Measurements from ENCODE around the gene SPAG9. TPM values are rescaled to one million over a fixed set of nuclear protein-coding genes. Genes with fewer than 3 reads are reported as not detected.

Gene SPAG9
- total and polyA plus RNA-seq, 2 of the 8 experiments (the other 6 are each of a cell fraction or from before 2014, with no cell fraction given): 9.8 to 63.8 TPM

DNA sequence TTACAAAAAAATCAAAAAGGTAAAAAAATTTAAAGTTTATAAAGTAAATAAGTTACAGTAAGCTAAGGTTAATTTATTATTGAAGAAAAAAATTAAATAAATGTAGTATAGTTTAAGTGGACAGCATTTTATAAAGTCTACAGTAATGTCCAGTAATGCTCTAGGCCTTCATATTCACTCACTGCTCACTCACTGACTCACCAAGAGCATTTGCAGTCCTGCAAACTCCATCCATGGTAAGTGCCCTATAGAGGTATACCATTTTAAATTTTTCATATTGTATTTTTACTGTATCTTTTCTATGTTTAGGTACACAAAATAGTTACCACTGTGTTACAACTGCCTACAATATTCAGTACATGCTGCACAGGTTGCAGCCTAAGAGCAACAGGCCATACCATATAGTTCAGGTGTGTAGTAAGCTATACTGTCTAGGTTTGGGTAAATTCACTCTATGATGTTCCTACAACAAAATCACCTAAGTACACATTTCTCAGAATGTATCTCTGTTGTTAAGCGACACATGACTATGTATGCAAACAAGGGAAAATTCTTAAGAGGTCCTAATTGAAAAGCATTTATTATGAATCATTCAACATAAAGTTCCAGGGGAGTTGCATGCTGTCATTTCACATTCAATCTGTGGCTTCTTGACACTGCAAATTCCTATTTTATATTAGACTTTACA is 92.3 kb downstream of the SPAG9 start (continued):
- TF ChIP-seq CHD1 (IDR thresholded peaks at IDR 0.05; ENCODE audit: low read depth, low read length) (no peak), EP300 (IDR thresholded peaks at IDR 0.05; ENCODE audit: borderline replicate concordance in 1 of 2, low read depth in 2 of 2, low read length in 2 of 2) (no peak), SP4 (IDR thresholded peaks at IDR 0.05; ENCODE audit: low read length) (no peak), CREB1 (IDR thresholded peaks at IDR 0.05) (no peak), POLR2A (IDR thresholded peaks at IDR 0.05; ENCODE audit: control extremely low read depth in 1 of 2, low read depth in 2 of 2, low read length in 2 of 2) (no peak), BACH1 (IDR thresholded peaks at IDR 0.05; ENCODE audit: low read length) (no peak)

Data from H1 (cell line).